Fibroblast of pulmonary artery (primary cell): Measurements from ENCODE around the gene NDUFS7.

ENCODE experiments used
- DNase-seq: peaks from one replicate; pipeline ENCODE4 v3.0.0-alpha.2; 2010; ENCODE audit warnings: low read depth
- H3K4me3 ChIP-seq: replicated peaks from 2 replicates; pipeline ENCODE4 v1.5.1; 2011; ENCODE audit warnings: low read depth, mild to moderate bottlenecking, control low read depth, low read length, moderate library complexity
- TF ChIP-seq, protein P1 (sequence below): IDR thresholded peaks from 2 replicates; pipeline ENCODE4 v1.5.1; 2011; ENCODE audit warnings: mild to moderate bottlenecking, control low read depth, low read length, inconsistent platforms; ENCODE audit errors: missing control alignments

NDUFS7 gene

DNA sequence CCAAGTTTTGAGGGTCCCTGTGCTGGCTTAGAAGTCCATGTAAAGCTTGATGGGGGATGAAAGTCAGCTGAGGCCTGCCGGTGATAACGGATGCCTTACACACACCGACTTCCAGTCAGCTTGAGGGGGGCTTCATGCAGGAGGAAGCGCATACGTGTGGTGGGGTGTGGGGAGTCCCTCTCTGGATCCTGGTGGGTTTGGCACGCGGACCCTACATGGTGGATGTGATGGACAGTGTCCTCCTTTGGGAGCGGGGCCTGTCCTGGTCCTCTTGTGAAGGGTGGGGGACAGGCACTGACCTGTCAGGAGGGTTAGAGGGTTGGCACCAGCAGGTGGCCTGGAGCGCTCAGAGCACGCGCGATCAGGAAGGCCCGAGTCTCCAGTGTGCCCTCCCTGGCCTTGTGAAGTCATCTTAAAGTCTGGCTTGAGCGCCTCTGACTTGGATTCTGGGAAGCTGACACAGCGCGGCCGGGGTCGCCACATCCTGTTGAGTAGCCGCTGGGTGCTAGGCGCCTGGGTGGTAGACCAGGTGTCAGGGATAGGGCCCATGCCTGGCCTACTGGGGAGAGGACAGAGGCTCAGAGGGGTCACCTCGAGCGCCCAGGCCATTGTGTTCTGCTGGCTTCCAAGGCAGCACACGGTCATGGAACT, 26.6 kb downstream of the NDUFS7 start:
- TF ChIP-seq, protein P1, sequence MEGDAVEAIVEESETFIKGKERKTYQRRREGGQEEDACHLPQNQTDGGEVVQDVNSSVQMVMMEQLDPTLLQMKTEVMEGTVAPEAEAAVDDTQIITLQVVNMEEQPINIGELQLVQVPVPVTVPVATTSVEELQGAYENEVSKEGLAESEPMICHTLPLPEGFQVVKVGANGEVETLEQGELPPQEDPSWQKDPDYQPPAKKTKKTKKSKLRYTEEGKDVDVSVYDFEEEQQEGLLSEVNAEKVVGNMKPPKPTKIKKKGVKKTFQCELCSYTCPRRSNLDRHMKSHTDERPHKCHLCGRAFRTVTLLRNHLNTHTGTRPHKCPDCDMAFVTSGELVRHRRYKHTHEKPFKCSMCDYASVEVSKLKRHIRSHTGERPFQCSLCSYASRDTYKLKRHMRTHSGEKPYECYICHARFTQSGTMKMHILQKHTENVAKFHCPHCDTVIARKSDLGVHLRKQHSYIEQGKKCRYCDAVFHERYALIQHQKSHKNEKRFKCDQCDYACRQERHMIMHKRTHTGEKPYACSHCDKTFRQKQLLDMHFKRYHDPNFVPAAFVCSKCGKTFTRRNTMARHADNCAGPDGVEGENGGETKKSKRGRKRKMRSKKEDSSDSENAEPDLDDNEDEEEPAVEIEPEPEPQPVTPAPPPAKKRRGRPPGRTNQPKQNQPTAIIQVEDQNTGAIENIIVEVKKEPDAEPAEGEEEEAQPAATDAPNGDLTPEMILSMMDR: no peak
- peak overlapping the region; percentile 85 for H3K4me3 ChIP-seq
- DNase-seq: peak; percentile 23

DNA sequence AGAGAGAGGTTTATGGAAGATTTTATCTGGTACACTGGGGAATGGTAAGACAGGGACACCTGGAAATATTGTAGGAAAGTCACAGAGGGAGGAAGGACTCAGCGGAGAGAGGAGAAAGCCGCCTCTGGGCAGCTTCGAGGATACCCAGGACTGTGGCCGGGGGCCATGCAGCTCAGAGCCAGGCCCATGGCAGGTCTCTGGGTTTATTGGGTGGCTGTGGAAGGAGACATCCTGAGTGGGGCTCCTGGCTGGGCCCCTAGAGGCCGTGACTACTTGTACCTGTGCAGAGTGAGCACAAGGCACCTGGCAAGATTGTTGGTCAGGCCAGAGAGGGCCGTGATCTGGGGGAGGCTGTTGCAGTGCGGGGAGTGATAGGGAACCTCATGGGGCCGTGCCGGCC, 27.1 kb downstream of the NDUFS7 start:
- no peak overlapping the region for H3K4me3 ChIP-seq
- TF ChIP-seq, protein P1: no peak

DNA sequence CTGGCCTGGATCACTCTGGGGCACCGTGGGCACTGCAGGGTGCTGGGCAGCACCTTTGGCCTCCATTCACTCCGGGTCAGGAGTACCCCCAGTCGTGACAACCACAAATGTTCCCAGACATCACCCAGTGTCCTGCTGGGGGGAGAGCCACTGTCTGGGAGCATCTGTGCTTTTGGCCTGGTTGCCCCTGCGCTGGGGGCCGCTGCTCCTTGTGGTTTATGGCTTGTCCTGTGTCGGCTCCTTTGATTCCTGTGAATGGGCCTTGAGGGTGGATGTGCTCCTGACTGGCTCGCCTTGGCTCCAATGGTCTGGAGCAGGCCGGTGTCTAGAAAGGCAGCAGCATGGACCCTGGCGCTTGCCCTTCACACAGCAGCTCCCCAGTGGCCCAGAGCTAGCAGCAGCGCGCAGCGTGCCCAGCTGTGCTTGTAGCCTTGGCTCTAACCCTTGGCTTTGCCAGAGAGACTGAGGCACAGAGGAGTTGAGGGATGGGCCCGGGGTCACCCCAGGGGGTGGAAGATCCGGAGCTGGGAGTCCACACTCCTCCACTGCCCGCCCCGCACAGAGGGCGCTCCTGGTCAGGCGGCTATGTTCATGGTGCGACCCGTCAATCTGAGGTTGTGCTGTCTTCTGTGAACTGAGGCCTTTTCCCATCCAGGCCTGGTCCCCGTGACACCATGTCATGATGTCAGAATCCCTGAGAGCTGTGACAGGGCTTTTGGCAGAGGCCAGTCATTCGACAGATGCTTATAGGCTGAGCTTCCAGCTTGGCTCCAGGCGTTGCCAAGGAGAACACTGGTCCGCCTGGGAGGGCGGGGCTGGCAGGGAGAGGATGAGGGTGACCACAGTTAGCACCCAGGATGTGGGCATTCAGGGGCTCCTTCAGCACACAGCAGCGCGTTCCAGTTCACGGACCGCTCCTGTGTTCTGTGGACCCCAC, 27.8 kb downstream of the NDUFS7 start:
- H3K4me3 ChIP-seq: no peak overlapping the region
- DNase-seq: peak; percentile 41

More for the DNA sequence above, 27.1 kb downstream of the NDUFS7 start:
- no peak for DNase-seq

DNA sequence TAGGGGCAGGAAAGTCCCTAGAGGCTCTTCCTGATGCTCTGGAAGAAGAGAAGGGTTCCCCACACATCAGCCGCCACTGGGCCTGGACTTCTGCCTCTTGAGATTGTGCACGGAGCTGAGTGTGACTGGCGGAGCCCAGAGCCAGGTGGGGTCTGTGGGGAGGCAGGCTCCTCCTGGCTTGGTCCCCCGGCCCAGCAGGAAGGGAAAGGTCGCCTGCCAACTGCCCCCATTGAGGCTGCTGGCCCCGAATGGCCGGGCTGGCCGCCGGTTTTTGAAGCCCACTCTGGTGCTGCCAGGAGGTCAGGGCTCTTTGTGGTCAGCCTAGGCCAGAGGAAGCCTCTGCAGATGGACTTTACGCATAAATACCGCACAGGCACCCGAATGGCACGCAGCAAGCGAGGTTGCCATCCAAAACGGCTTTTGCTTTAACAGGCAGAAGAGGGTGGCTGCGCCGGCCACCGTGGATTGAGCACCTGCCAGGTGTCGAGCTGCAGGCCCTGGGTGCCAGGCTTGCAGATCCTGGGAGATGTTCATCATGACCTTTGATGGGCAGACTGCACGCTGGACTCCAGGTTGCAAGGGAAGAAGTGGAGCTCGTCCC, 28.7 kb downstream of the NDUFS7 start:
- TF ChIP-seq, protein P1: no peak
- no peak overlapping the region for H3K4me3 ChIP-seq
- no peak for DNase-seq

More for the DNA sequence above, 27.8 kb downstream of the NDUFS7 start:
- TF ChIP-seq, protein P1: no peak

DNA sequence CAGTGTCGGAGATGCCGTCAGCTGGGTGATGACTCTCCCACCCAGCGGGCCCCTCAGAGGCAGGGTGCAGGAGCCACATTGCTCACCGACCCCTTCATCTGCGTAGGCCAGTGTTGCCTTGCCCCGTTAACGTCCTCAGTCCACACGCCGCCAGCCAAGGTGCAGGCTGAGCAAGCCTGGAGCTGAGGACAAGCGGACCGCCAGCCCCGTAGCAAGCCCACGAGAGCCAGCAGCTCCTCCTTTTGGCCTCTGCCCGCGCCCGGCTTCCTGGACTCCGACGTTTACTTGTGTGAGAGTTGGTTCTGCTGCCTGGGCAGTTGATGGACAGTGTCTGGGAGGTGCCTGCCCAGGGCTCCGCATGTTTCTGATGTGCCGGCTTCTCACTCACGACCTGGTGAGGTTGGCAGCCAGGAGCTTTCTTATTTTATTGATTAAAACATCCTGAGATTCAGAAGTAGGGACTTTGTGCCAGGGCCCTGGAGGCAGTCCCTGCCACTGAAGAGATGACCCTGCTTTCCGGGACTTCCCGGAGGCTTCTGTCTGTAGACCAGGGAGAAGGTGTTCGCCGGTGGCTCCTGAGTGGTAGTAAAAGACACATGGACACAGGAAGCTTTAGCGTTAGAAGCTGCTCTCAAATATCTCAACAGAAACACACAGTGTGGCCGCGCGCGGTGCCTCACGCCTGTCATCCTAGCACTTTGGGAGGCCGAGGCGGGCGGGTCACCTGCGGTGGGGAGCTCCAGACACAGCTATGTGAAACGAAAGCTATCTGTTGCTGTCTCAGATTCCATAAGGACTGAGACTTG, 29.5 kb downstream of the NDUFS7 start:
- DNase-seq: no peak
- TF ChIP-seq, protein P1: no peak
- no peak overlapping the region for H3K4me3 ChIP-seq
